Measurements from ENCODE around the gene PCNX4.

- no peak for TF ChIP-seq CTCF (IDR thresholded peaks at IDR 0.05)
- TF ChIP-seq POLR2AphosphoS5 (IDR thresholded peaks at IDR 0.05; ENCODE audit: low read depth, low read length) = no peak
- no peak for TF ChIP-seq SIN3A (IDR thresholded peaks at IDR 0.05; ENCODE audit: borderline replicate concordance, insufficient read depth, low read depth, low read length)
- TF ChIP-seq REST (IDR thresholded peaks at IDR 0.05; ENCODE audit: insufficient read depth in 1 of 2, low read depth in 2 of 2, low read length in 1 of 2) = no peak
- TF ChIP-seq TCF7L2 (IDR thresholded peaks at IDR 0.05; ENCODE audit: low read depth, low read length) = no peak
These were observed 6.3 kb downstream of the PCNX4 start for GRCh38 chr14:60097974-60098373.

Measured in Panc1 (cell line).